ENCODE measurements around the gene CHRDL2. TPM values are rescaled to one million over a fixed set of nuclear protein-coding genes. Genes with fewer than 3 reads are reported as not detected.

CHRDL2 gene
- total RNA-seq, 1 experiment from 2014 or later = not detected

DNA sequence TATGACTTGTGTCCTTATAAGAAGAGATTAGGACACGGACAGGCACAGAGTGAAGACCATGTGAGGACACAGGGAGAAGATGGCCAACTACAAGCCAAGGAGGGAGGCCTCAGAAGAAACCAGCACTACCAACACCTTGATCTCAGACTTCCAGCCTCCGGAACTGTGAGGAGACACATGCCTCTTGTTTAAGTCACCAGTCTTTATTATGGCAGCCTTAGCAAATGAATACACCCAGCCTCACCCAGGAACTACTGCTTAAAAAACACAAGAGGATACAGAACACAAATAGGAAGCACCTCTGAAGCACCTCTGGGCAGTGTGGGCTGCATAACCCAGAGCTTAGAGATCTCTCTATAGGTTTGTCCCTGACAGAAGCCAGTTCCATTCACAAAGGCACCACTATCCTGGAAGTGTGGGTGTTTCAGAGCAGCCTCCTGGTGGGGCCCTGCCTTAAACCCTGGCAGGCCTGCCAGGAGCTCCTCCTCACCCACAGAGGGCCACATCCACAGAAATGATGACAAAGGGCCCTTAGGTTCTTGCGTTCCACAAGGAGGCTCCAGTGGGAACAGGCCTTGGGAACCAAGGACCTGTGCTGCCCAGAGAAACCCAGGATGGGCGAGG, 58.8 kb downstream of the CHRDL2 start (continued):
- TF ChIP-seq, protein P1, sequence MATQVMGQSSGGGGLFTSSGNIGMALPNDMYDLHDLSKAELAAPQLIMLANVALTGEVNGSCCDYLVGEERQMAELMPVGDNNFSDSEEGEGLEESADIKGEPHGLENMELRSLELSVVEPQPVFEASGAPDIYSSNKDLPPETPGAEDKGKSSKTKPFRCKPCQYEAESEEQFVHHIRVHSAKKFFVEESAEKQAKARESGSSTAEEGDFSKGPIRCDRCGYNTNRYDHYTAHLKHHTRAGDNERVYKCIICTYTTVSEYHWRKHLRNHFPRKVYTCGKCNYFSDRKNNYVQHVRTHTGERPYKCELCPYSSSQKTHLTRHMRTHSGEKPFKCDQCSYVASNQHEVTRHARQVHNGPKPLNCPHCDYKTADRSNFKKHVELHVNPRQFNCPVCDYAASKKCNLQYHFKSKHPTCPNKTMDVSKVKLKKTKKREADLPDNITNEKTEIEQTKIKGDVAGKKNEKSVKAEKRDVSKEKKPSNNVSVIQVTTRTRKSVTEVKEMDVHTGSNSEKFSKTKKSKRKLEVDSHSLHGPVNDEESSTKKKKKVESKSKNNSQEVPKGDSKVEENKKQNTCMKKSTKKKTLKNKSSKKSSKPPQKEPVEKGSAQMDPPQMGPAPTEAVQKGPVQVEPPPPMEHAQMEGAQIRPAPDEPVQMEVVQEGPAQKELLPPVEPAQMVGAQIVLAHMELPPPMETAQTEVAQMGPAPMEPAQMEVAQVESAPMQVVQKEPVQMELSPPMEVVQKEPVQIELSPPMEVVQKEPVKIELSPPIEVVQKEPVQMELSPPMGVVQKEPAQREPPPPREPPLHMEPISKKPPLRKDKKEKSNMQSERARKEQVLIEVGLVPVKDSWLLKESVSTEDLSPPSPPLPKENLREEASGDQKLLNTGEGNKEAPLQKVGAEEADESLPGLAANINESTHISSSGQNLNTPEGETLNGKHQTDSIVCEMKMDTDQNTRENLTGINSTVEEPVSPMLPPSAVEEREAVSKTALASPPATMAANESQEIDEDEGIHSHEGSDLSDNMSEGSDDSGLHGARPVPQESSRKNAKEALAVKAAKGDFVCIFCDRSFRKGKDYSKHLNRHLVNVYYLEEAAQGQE (IDR thresholded peaks at IDR 0.05; ENCODE audit: low read depth) = no peak
- no peak for TF ChIP-seq ZFX (IDR thresholded peaks at IDR 0.05)
- TF ChIP-seq, protein P2, sequence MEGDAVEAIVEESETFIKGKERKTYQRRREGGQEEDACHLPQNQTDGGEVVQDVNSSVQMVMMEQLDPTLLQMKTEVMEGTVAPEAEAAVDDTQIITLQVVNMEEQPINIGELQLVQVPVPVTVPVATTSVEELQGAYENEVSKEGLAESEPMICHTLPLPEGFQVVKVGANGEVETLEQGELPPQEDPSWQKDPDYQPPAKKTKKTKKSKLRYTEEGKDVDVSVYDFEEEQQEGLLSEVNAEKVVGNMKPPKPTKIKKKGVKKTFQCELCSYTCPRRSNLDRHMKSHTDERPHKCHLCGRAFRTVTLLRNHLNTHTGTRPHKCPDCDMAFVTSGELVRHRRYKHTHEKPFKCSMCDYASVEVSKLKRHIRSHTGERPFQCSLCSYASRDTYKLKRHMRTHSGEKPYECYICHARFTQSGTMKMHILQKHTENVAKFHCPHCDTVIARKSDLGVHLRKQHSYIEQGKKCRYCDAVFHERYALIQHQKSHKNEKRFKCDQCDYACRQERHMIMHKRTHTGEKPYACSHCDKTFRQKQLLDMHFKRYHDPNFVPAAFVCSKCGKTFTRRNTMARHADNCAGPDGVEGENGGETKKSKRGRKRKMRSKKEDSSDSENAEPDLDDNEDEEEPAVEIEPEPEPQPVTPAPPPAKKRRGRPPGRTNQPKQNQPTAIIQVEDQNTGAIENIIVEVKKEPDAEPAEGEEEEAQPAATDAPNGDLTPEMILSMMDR (IDR thresholded peaks at IDR 0.05 in 2 of 3, conservative IDR thresholded peaks at IDR 0.05 in 1 of 3; ENCODE audit: borderline replicate concordance in 1 of 3, insufficient read depth in 1 of 3, low read depth in 2 of 3, low read length in 2 of 3) = no peak
- TF ChIP-seq, protein P3, sequence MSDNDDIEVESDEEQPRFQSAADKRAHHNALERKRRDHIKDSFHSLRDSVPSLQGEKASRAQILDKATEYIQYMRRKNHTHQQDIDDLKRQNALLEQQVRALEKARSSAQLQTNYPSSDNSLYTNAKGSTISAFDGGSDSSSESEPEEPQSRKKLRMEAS (IDR thresholded peaks at IDR 0.05) = no peak
- no peak for TF ChIP-seq ZBTB33 (IDR thresholded peaks at IDR 0.05; ENCODE audit: extremely low read depth, insufficient replicate concordance, low read length)
- TF ChIP-seq POLR2AphosphoS5 (IDR thresholded peaks at IDR 0.05; ENCODE audit: low read depth, low read length) = no peak
- no peak for TF ChIP-seq EGR1 (IDR thresholded peaks at IDR 0.05; ENCODE audit: low read depth)

Measured in HCT116 (cell line).